Gastroesophageal sphincter (tissue), 4 donors: ENCODE data around the gene CLCNKB. TPM values are rescaled to one million over a fixed set of nuclear protein-coding genes. Genes with fewer than 3 reads are reported as not detected.
"Not testable (repeated sequence)": the region's sequence is repeated elsewhere in the genome, so short reads cannot be mapped to it uniquely, and the experiment has no call there.

ENCODE experiments used
- ATAC-seq: fragments of 150-250 bp; one replicate; pipeline ENCODE4 v1.9.1; 2016; ENCODE audit warnings: mild to moderate bottlenecking, moderate library complexity
- H3K27ac ChIP-seq, 4 donors: fragments of 200-600 bp; sonication (generic) in 3 of 4; 1 replicate in 3 of 4; 2 replicates in 1 of 4; pipeline ENCODE4 v1.5.1; 2016 to 2019
- H3K27me3 ChIP-seq: fragments of 200-600 bp; sonication (generic); one replicate; pipeline ENCODE4 v1.5.1; 2019
- H3K36me3 ChIP-seq, 2 donors: fragments of 200-600 bp; sonication (generic); one replicate each; pipeline ENCODE4 v1.5.1; 2019; ENCODE audit warnings: control low read depth in 1 of 2
- H3K4me1 ChIP-seq, 3 donors: fragments of 200-600 bp; sonication (generic); 1 replicate in 2 of 3; 2 replicates in 1 of 3; pipeline ENCODE4 v1.5.1; 2016 to 2019; ENCODE audit warnings: control low read depth in 2 of 3
- H3K4me3 ChIP-seq, 2 donors: fragments of 200-600 bp; sonication (generic); one replicate each; pipeline ENCODE4 v1.5.1; 2019; ENCODE audit warnings: mild to moderate bottlenecking in 1 of 2, moderate library complexity in 1 of 2
- H3K9me3 ChIP-seq, 3 donors: fragments of 200-600 bp; sonication (generic); one replicate each; pipeline ENCODE4 v1.5.1; 2017 to 2019; ENCODE audit warnings: control low read depth in 2 of 3
- CTCF ChIP-seq, 4 experiments: fragments of 200-600 bp in 2 of 4; fragments of 450-650 bp in 2 of 4; sonication (generic) in 1 of 4; IDR thresholded peaks; one replicate each; pipeline ENCODE4 v1.5.1; 2017 to 2019; ENCODE audit warnings: antibody characterized with exemption in 4 of 4, mild to moderate bottlenecking in 2 of 4, moderate library complexity in 2 of 4
- EP300 ChIP-seq: sonication (generic); formaldehyde crosslinking; IDR thresholded peaks from one replicate; pipeline ENCODE4 v1.6.1; 2017; ENCODE audit warnings: antibody characterized with exemption, mild to moderate bottlenecking
- POLR2A ChIP-seq, 2 donors: fragments of 450-650 bp; IDR thresholded peaks; one replicate each; pipeline ENCODE4 v1.6.1; 2017; ENCODE audit warnings: antibody characterized with exemption in 2 of 2, mild to moderate bottlenecking in 2 of 2, moderate library complexity in 1 of 2
- POLR2AphosphoS5 ChIP-seq: sonication (generic); formaldehyde crosslinking; IDR thresholded peaks from one replicate; pipeline ENCODE4 v1.6.1; 2017; ENCODE audit warnings: antibody characterized with exemption
- WGBS, 2 donors: methylation state at CpG; one replicate each; pipeline ENCODE4 v1.1.5; 2018; ENCODE audit warnings: low coverage in 1 of 2; 5-methylcytosine and 5-hydroxymethylcytosine counted together
- total RNA-seq, 4 donors: library from RNA; depleted of rRNA; stranded (reverse); fragments of >200 nt; gene quantifications; one replicate each; pipeline ENCODE4 v1.1.0, GENCODE V29; 2016

The CLCNKB gene
- total RNA-seq, 4 donors from 2014 or later = 0.20 to 1.9 (median 0.82) TPM

GRCh38 chr1:15997637-15998280 is 45.8 kb upstream of the CLCNKB start:
- TF ChIP-seq POLR2AphosphoS5 (no peak), CTCF (IDR thresholded peaks at IDR 0.05) (no peak), POLR2A (IDR thresholded peaks at IDR 0.05) (no peak), EP300 (no peak)
- Histone ChIP-seq H3K9me3 (no peaks in the 10 kb centered on the region), H3K27me3 (no peaks in the 10 kb centered on the region), H3K27ac (no peak overlapping the region), H3K4me1 (peaks cover 0 to 40% (median 4%) of the 10 kb centered on the region in 3 donors), H3K36me3 (no peaks in the 10 kb centered on the region), H3K4me3 (no peak overlapping the region)
- WGBS, 2 donors = 70 to 72% methylated on average over 2 to 6 of the region's 9 CpGs
- ATAC-seq = no peak

GRCh38 chr1:15998929-15999328 is 44.7 kb upstream of the CLCNKB start:
- H3K36me3 ChIP-seq = no peaks in the 10 kb centered on the region
- TF ChIP-seq CTCF (IDR thresholded peaks at IDR 0.05) (no peak), POLR2AphosphoS5 (no peak), POLR2A (IDR thresholded peaks at IDR 0.05) (no peak)
- 95% methylated on average over 11 of the region's 11 CpGs; no CpG with 5 or more reads in 1 of the 2 donors for WGBS, 2 donors
- no peaks in the 10 kb centered on the region for H3K9me3 ChIP-seq
- H3K27ac ChIP-seq = no peak overlapping the region
- peaks cover 0 to 28% (median 4%) of the 10 kb centered on the region in 3 donors for H3K4me1 ChIP-seq
- no peaks in the 10 kb centered on the region for H3K27me3 ChIP-seq
- H3K4me3 ChIP-seq = no peak overlapping the region
- ATAC-seq = no peak

GRCh38 chr1:16001274-16001673 is 42.3 kb upstream of the CLCNKB start:
- 91 to 100% methylated on average over 4 to 8 of the region's 10 CpGs for WGBS, 2 donors
- not testable (repeated sequence) for H3K4me3 ChIP-seq, H3K27me3 ChIP-seq, H3K36me3 ChIP-seq, H3K9me3 ChIP-seq, ATAC-seq, H3K27ac ChIP-seq
- H3K4me1 ChIP-seq = peaks cover 0 to 10% (median 0%) of the 10 kb centered on the region in 3 donors

GRCh38 chr1:16005597-16005996 is 38.0 kb upstream of the CLCNKB start:
- no peaks in the 10 kb centered on the region for H3K27me3 ChIP-seq
- H3K9me3 ChIP-seq = no peaks in the 10 kb centered on the region
- no peak overlapping the region for H3K4me3 ChIP-seq
- WGBS, 2 donors = 84 to 100% methylated on average over 2 to 4 of the region's 5 CpGs
- peaks cover 0 to 8% (median 0%) of the 10 kb centered on the region in 3 donors for H3K4me1 ChIP-seq
- H3K36me3 ChIP-seq = no peaks in the 10 kb centered on the region
- TF ChIP-seq POLR2AphosphoS5 (no peak), POLR2A (IDR thresholded peaks at IDR 0.05) (no peak), EP300 (no peak), CTCF (IDR thresholded peaks at IDR 0.05) (no peak)
- ATAC-seq = no peak
- H3K27ac ChIP-seq = no peak overlapping the region

- TF ChIP-seq EP300 (no peak), POLR2AphosphoS5 (no peak), CTCF (IDR thresholded peaks at IDR 0.05) (no peak), POLR2A (IDR thresholded peaks at IDR 0.05) (no peak)
- Histone ChIP-seq H3K27me3 (no peaks in the 10 kb centered on the region), H3K27ac (no peak overlapping the region), H3K4me3 (no peak overlapping the region), H3K36me3 (no peaks in the 10 kb centered on the region), H3K9me3 (no peaks in the 10 kb centered on the region), H3K4me1 (peaks cover 0 to 8% (median 0%) of the 10 kb centered on the region in 3 donors)
- 80% methylated on average over 1 of the region's 11 CpGs; no CpG with 5 or more reads in 1 of the 2 donors for WGBS, 2 donors
- no peak for ATAC-seq
These were observed 37.6 kb upstream of the CLCNKB start for GRCh38 chr1:16006010-16006409.
